GM12891 (cell line): Measurements from ENCODE around the gene GPRIN2.
"Not testable (repeated sequence)": the region's sequence is repeated elsewhere in the genome, so short reads cannot be mapped to it uniquely, and the experiment has no call there.

Source experiments
- DNase-seq: peaks from one replicate; pipeline ENCODE4 v3.0.0; 2011; ENCODE audit warnings: low spot score; ENCODE audit not compliant: insufficient read length
- FAIRE-seq: peaks from 2 replicates; lab custom pipeline; 2011; peaks lifted over from hg19 to GRCh38; lab: Jason Lieb, UNC
- PAX5 ChIP-seq: IDR thresholded peaks from 2 replicates; pipeline ENCODE4 v1.6.1; 2011; ENCODE audit warnings: low read length, moderate library complexity, mild to moderate bottlenecking; ENCODE audit not compliant: insufficient read depth, severe bottlenecking
- POLR2A ChIP-seq: IDR thresholded peaks from 2 replicates; pipeline ENCODE4 v1.6.1; 2011; ENCODE audit warnings: low read depth, low read length, control low read depth
- POLR2AphosphoS5 ChIP-seq: IDR thresholded peaks from 2 replicates; pipeline ENCODE4 v1.6.1; 2011; ENCODE audit warnings: low read depth, low read length, control low read depth
- POU2F2 ChIP-seq: IDR thresholded peaks from 2 replicates; pipeline ENCODE4 v1.6.1; 2011; ENCODE audit warnings: low read depth, mild to moderate bottlenecking, control low read depth, low read length, moderate library complexity
- SPI1 ChIP-seq: IDR thresholded peaks from 2 replicates; pipeline ENCODE4 v1.6.1; 2011; ENCODE audit warnings: low read depth, low read length, control low read depth
- TAF1 ChIP-seq: IDR thresholded peaks from 2 replicates; pipeline ENCODE4 v1.6.1; 2011; ENCODE audit warnings: low read depth, low read length, control low read depth

GPRIN2 gene

DNA sequence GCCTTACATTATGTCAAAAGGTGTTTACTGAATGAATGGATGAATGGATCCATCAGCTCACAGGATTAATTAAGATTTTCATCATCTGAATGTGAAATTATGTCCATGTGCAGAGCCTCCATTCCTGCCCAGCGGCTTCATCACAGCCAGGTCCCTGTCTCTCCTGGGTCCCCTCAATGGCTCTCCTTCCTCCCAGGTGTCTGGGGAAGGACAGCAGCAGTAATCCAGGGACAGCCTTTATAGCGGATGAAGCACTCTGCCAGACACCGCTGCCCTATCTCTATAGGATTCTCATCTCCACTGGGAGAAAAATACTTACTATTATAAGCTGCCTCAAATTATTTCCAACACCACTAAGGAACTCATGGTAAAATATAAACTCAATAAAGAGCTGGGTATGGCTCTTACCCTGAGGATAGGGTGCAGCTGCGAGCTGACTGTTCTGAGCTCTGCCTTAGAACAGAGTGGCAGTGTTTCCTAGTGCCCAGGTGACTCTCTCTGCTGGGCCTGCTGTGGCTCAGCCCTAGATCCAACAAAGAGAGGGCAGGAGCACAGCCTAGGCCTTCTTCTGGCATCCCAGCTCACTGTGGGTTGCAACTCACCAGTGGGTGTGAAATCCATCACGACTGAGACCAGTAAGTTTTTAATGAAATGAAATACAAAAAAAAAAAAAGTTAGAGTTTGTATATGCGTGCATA lies 38.3 kb downstream of the GPRIN2 start:
- TF ChIP-seq PAX5 (no peak), POLR2AphosphoS5 (no peak), POU2F2 (no peak), POLR2A (no peak), SPI1 (no peak), TAF1 (no peak)
- DNase-seq = no peak
- FAIRE-seq = no peak

- DNase-seq (no peak), FAIRE-seq (no peak)
- TF ChIP-seq POLR2A = no peak
- TF ChIP-seq TAF1 = no peak
- no peak for TF ChIP-seq POLR2AphosphoS5
- no peak for TF ChIP-seq POU2F2
- no peak for TF ChIP-seq PAX5
- no peak for TF ChIP-seq SPI1
These were observed 38.9 kb downstream of the GPRIN2 start for GRCh38 chr10:46517541-46517940.

DNA sequence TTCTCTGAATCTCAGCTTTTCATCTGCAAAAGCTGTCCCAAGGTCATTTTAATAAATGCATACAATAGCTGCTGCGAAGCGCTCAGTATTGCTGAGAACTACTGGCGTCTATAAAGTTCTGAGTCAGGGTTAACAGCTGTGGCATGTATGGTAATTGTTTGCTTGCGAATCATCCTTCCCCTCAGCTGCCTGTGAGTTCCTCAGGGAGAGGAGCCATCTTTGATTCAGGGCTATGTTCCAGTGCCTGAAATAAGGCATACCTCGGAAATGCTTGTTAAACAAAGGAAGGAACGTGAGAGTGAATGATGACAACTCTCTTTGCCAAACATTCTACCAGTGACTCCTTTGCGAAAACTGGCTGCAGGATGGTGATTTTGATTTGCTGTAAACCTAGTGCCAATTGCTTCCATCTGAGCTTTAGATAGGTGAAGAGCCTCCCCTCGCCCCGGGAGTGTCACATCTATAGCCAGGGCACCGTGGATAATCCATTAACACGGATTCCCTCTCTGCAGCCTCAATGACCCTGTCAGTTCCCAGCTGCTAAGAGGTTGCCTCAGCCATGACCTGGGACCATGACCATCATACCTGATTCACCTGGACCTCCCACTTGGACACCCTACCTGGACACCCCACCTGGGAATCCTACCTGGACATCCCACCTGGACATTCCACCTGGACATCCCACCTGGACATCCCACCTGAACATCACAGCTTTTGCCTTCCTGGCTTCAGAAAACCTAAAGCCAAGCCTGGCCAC lies 39.6 kb downstream of the GPRIN2 start:
- FAIRE-seq (no peak), DNase-seq (no peak)
- TF ChIP-seq POU2F2 = no peak
- no peak for TF ChIP-seq TAF1
- TF ChIP-seq POLR2A = no peak
- TF ChIP-seq SPI1 = no peak
- TF ChIP-seq PAX5 = no peak
- no peak for TF ChIP-seq POLR2AphosphoS5

GRCh38 chr10:46515793-46516192 lies 40.7 kb downstream of the GPRIN2 start:
- TF ChIP-seq PAX5 (no peak), TAF1 (no peak)
- FAIRE-seq = no peak
- no peak for DNase-seq

GRCh38 chr10:46515366-46515765 lies 41.1 kb downstream of the GPRIN2 start:
- FAIRE-seq (no peak), DNase-seq (no peak)
- TF ChIP-seq POU2F2 = no peak
- no peak for TF ChIP-seq PAX5

- DNase-seq = no peak
- TF ChIP-seq POLR2AphosphoS5 (no peak), POLR2A (no peak)
- no peak for FAIRE-seq
These were observed 41.6 kb downstream of the GPRIN2 start for GRCh38 chr10:46514899-46515298.

DNA sequence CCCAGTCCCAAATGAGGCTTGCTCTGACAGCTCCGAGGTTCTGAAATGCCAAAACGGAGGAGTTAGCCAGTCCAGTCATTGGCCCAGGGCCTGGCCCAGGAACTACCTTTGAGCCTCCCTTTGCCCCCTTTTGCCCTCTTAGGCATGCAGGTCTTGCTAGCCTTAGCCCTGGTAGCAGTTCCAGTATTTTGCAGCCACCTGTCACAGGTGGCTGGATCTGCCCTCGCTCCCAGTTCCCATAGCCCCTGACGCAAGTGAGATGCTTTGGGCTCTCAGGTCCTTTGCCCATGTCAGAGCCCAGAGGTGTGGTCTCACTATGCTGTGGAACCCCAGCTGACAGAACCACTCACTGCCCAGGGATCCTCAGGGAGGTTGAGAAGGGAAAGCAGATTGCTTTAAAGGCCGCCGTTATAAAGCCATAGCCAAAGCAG lies 42.0 kb downstream of the GPRIN2 start:
- FAIRE-seq (no peak), DNase-seq (no peak)
- TF ChIP-seq POU2F2 (no peak), POLR2AphosphoS5 (no peak), PAX5 (no peak), SPI1 (no peak), TAF1 (no peak), POLR2A (no peak)

DNA sequence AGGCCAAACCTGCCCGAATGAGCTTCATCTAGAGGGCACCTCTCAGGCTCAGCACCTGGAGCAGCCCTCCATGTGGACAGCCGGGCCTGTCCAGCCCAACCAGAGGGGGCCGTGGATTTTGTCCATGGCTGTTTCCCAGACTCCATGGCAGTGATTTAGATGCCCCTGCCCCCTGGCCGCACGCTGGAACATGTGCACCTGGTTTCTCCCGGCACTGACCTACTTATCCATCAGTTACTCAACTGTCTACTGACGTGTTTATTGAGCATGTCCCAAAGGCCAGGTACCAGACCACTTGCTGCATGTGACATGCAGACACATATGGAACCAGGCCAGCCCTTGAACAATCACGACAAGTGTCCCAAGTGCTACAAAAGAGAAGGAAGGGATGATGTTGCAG lies 43.1 kb downstream of the GPRIN2 start:
- DNase-seq, FAIRE-seq: not testable (repeated sequence)

DNA sequence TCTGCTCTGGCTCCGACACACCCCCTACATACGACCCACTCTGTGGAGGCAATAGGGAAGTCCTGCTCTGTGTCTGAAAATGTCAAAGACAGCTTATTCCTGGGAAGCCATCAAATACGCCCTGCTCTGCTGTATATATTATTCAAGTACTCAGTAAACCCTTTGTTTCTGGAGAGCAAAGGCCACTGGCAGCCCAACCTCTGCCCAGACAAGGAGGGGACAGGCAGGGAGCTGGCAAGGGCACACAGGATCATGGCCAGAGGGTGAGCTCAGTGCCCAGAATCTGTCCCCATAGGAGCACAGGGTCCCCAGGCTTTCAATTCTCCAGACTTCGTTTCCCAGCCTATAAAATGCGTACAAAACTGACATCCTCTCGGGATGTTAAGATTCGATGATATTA lies 43.7 kb downstream of the GPRIN2 start:
- not testable (repeated sequence) for FAIRE-seq

GRCh38 chr10:46512002-46512401 lies 44.5 kb downstream of the GPRIN2 start:
- FAIRE-seq, DNase-seq: not testable (repeated sequence)

More for the DNA sequence above, 43.7 kb downstream of the GPRIN2 start:
- DNase-seq = not testable (repeated sequence)
